Measurements from ENCODE around the gene CFAP73.
"Not testable (repeated sequence)": the region's sequence is repeated elsewhere in the genome, so short reads cannot be mapped to it uniquely, and the experiment has no call there.

CFAP73 gene

GRCh38 chr12:113149361-113150150, at the start of gene CFAP73:
Gene CFAP73, plus strand, starts transcription at chr12:113149724. Its CDS starts 134 bp downstream, at chr12:113149858.
- no peak for DNase-seq (ENCODE audit: low read depth in 2 of 2)

GRCh38 chr12:113099764-113100163, 49.8 kb upstream of the CFAP73 start:
- DNase-seq (ENCODE audit: low read depth in 2 of 2): no peak

DNA sequence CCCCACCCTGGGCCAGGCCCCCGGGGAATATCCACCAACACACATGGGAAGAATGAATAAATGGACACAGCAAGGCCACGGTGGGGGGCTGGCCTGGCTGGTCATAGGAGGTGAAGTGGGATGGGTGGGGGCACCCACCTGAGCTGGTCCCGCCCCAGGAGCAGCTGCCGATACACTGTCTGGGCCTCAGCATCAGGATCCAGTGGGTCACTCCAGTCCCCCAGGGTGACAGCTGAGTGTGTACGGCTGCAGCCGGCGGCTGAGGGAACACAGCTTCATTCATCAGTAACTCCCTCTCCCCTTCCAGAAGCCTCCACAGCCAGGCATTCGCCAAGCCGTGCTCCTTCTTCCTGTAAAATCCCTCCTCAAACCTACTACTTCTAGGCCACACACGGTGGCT, 47.8 kb upstream of the CFAP73 start:
- DNase-seq (ENCODE audit: low read depth in 2 of 2): no peak

DNA sequence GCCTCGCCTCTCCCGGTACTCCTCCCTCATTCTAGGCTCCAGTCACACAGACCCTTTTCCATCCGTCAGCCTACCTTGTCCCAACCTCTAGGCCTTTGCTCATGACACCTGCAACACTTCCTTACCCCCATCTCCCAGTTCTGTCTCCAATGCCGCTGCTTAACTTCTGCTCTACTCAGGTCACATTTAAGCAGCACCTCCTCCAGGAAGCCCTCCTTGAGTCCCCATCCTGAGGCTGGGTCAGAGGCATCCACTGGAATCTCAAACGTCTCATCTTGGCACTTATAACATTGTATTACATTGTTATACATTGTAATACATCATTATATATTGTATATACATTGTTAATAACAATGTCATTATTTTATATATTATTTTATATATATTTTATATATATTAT, 46.7 kb upstream of the CFAP73 start:
- no peak for DNase-seq (ENCODE audit: low read depth in 2 of 2)

- DNase-seq (ENCODE audit: low read depth in 2 of 2): peak; percentile 24 to 41
Measured at GRCh38 chr12:113103756-113104450, 45.6 kb upstream of the CFAP73 start.

DNA sequence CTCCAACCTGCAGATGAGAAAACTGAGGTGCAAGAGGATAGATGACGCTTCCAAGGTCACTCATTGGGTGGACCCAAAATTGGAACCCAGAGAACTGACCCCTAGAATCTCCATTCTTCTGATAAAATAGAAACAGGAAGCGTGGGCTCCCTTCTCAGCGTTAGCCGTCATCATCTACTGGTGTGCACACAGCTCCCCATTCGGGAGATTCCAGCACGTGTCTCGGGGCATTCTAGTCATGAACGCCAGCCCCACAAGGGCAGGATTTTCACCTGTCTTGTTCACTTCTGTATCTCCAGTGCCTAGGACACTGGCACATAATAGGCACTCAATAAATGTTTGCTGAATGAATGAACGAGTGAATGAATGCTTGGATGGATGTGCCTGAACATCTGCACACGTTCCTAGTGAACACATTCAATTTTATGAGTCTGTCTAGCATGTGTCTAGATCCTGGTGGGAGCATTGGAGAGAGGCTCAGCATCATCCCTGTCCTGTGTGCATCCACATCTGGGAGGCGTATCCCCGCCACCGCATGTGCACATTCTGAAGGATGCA, 44.5 kb upstream of the CFAP73 start:
- DNase-seq (ENCODE audit: low read depth in 2 of 2): no peak

DNA sequence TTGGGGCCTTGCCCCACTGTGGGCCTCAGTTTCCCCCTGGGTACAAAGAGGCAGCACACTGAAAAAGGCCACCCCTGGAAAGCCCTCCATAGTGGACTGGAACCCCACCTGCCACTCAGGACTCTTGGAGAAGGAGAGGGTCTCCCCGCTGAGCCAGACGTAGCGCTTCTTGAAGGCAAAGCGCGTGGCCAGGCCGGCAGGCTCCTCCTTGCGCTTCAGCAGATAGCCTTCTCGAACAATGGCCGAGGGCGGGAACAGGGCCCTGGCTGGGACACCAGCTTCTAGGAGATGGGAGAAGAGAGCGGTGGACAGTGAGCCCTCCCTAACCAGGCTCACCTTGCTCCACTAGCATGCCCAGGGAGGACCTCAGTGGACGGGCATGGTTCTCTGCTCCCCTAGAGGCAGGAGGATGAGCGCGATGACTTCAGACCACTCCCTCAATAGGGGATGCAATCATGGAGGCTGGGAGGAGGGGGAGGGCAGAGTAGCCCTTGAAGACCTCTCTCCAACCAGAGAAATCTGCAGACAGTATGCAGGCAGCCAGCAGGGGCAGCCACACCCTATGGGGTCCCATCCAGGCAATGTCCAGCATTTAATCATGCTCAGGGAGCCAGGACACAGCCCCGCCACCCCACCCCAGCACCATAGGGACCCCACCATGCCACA, 43.8 kb upstream of the CFAP73 start:
- no peak for DNase-seq (ENCODE audit: low read depth in 2 of 2)

- no peak for DNase-seq (ENCODE audit: low read depth in 2 of 2)
Measured at GRCh38 chr12:113106361-113106760, 43.2 kb upstream of the CFAP73 start.

DNA sequence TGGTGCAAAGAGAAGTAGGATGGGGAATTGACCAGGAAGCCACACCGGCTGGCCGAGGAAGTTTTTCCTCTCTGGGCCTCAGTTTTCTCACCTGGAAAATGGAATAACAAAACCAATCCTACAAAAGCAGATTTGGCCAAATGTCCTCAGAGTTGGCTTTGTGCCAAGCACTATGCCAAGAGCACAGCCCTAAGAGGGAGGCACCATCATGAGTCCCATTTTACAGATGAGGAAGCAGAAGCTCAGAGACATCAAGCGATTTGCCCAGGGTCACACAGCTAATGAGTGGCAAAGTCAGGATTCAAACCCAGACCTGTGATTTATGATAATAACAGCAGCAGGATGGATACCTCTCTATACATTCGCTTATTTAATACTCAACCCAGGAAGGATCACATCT, 41.2 kb upstream of the CFAP73 start:
- DNase-seq (ENCODE audit: low read depth in 2 of 2): no peak

DNA sequence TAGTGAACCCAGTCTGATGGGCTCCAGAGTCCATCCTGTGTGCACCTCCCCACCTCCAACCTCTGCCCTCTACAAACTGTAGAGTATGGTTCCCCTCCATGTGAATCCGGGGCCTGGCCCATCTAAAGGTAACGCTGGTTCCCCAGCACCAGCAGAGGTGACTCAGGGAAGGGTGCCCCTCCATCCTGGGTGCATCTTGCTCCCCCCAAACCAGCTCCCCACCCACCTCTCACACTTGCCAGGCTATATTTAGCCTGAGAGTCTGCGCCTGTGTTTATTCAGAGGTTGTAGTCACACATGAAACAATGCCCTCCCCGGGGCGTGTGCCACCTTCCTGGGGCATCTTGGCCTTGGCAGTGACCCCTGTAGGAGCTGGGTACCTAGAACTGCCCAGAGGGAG, 40.2 kb upstream of the CFAP73 start:
- no peak for DNase-seq (ENCODE audit: low read depth in 2 of 2)

GRCh38 chr12:113109872-113110599, 39.5 kb upstream of the CFAP73 start:
- DNase-seq (ENCODE audit: low read depth in 2 of 2): no peak

DNA sequence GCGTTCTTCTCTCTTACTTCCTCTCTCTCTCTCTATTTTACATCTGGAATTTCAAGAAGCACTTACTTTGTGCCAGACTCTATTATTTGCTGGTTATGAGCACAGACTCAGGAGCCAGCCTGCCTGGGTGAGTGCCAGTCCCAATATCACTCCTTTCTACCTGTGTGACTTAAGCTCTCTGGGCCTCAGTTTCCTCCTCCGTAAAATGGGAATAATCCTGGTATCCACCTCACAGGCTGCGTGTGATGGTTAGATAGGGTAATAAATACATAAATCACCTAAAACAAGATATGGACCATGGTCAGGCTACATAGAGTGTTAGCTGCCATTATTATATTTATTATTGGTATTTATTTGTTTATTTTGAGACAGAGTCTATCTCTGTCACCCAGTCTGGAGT, 38.3 kb upstream of the CFAP73 start:
- no peak for DNase-seq (ENCODE audit: low read depth in 2 of 2)

DNA sequence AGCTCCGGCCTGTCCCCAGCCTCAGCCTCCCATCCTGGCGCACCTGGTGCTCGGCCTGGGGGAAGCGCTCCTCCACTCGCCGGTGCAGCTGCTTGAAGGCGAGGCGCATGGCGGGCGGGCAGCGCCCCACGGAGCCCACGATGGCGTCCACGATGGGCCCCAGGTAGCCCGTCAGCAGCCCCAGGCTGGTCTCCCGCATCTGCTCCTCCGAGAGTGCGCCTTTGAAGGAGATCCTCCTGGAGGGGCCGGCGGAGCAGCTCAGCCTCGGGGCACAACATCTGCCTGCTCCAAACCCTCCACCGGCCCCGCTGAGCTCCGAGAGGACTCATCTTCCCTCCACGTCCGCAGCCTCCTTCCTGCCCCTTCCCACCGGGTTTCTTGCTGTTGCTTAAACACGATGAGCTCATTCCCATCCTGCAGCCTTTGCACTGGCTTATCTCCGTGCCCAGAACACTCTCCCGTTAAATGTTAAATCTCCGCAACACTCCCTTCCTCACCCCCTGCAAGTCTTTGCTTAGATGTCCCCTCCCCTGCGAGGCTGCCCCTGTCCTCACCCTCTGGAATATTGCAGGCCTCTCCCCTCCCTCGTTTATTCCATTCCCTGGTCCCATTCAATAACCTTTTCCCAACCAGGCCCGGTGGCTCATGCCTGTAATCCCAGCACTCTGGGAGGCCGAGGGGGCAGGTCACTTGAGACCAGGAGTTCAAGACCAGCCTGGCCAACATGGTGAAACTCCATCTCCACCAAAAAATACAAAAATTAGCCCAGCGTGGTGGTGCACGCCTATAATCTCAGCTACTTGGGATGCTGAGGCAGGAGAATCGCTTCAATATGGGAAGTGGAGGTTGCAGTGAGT, 37.3 kb upstream of the CFAP73 start:
- DNase-seq (ENCODE audit: low read depth in 2 of 2): no peak

DNA sequence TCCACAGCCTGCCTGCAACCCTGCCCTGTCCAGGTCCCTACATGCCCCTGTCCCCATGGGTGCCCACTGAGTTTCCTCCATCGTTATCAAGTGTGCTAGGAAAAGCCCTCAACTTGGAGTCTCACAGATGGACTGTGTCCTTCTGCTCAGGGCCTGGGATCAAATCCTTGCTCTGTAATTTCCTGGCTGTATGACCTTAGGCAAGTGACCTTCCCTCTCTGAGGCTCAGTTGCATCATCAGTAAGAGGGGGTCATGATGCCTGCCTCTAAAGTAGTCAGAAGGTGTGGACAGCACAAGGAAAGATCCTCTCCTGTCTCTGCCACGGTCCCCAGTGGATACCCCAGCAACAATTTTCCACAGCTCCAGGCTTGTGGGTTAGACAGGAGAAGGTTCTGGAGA, 36.1 kb upstream of the CFAP73 start:
- no peak for DNase-seq (ENCODE audit: low read depth in 2 of 2)

DNA sequence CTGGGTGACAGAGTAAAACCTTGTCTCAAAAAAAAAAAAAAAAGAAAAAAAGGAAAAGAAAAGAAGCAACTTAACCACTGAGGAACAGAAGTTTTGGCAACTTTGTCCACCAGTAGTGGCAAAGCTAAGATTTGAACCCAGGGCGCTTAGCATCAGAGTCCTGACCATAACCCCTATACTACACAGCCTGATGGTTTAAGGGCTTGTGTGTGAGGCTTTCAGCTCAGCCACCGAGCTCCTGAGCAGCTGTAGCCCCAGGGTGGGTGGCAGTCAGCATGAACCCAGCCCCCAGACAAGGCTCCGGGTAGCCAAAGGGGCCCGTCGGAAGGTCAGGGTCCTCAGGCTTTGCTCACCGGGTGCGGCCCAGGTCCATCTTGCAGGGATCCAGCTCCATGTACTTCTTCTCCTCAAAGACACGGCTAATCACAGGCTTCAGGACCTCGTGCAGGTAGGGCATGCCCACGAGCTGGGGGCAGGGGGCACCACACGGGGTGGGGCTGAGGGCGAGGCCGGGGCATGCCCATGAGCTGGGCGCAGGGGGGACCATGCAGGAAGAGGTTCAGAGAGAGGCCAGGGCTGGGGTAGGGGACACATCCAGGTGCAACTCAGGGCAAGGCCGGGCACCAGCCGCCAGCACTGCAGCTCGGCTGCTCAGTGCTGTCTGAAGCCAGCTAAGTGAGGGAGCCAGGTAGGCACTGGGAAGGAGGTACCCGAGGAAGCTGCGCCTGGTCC, 34.9 kb upstream of the CFAP73 start:
- no peak for DNase-seq (ENCODE audit: low read depth in 2 of 2)

DNA sequence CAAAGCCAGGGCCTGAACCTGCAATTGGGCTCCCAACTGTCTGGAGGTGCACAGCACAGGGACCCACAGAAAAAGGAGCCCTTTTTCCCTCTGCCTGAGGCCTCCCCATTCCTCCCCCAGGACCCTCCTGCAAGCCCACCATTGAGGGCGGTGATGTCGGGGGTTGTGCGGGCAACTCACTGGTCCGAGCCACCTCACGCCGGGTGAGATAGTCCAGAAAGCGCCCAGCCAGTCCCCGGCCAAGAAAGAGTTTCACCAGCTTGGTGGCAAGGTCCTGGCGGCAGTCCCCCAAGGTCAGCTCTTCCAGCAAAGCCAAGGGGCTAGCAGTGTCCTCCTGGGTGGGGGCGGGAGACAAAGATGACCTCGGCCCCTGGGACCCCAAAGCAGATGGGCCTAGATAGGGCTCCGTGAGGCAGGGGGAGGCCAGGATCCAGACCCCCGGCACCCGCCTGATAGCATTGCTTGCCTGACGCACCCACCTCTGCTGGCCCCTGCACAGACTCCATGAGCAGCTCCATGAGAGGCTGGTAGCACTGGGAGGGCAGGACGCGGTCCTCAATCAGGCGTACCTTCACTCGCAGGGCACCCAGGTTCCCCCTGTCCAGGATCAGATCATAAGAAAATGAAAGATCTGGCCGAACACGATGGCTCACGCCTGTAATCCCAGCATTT, 33.9 kb upstream of the CFAP73 start:
- no peak for DNase-seq (ENCODE audit: low read depth in 2 of 2)

- DNase-seq (ENCODE audit: low read depth in 2 of 2): no peak
Measured at GRCh38 chr12:113116875-113117274, 32.6 kb upstream of the CFAP73 start.

GRCh38 chr12:113117684-113118083, 31.8 kb upstream of the CFAP73 start:
- not testable (repeated sequence) for DNase-seq (ENCODE audit: low read depth in 2 of 2)

DNA sequence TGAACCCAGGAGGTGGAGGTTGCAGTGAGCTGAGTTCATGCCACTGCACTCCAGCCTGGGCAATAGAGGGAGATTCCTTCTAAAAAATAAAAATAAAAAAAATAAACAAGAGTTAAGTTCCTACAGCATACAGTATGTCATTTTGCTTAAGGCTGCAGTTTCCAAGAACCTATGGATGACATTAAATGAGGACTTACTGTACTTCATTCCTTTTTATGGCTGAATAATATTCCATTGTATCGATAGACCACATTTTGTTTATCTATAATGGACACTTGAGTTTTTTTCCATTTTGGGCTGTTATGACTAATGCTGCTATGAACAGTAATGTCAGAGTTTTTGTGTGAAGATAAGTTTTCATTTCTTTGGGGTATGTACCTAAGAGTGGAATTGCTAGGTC, 31.4 kb upstream of the CFAP73 start:
- no peak for DNase-seq (ENCODE audit: low read depth in 2 of 2)
